Lung (tissue), 12 donors: ENCODE results near the gene LAPTM4A. TPM values are rescaled to one million over a fixed set of nuclear protein-coding genes. Genes with fewer than 3 reads are reported as not detected.

Experiments
- ATAC-seq: fragments of 200-7000 bp; cut with Tn5 transposase; one replicate; pipeline ENCODE4 v1.9.1; 2020; ENCODE audit warnings: moderate number of reproducible peaks; ENCODE audit not compliant: insufficient read depth, low FRiP score
- DNase-seq, 3 donors: peaks; one replicate each; pipeline ENCODE4 v3.0.0-alpha.2; 2013 to 2017
- H3K27ac ChIP-seq, 2 donors: one replicate each; pipeline ENCODE4 v1.5.1; 2013; ENCODE audit warnings: mild to moderate bottlenecking in 2 of 2, moderate library complexity in 2 of 2, control low read depth in 1 of 2, inconsistent platforms in 1 of 2, low read depth in 1 of 2, low read length in 1 of 2
- H3K27me3 ChIP-seq, 3 donors: one replicate each; pipeline ENCODE4 v1.5.1; 2013; ENCODE audit warnings: low read length in 2 of 3; ENCODE audit not compliant: control insufficient read depth in 3 of 3, insufficient read depth in 3 of 3
- H3K36me3 ChIP-seq, 4 donors: one replicate each; pipeline ENCODE4 v1.5.1; 2013; ENCODE audit warnings: low read length in 4 of 4, mild to moderate bottlenecking in 1 of 4, moderate library complexity in 1 of 4; ENCODE audit not compliant: control insufficient read depth in 4 of 4, insufficient read depth in 4 of 4
- H3K4me1 ChIP-seq, 5 donors: one replicate each; pipeline ENCODE4 v1.5.1; 2013; ENCODE audit warnings: low read length in 5 of 5, mild to moderate bottlenecking in 2 of 5, moderate library complexity in 1 of 5; ENCODE audit not compliant: control insufficient read depth in 5 of 5, insufficient read depth in 5 of 5
- H3K4me3 ChIP-seq: one replicate; pipeline ENCODE4 v1.5.1; 2013; ENCODE audit warnings: mild to moderate bottlenecking, control low read depth, moderate library complexity
- H3K9ac ChIP-seq, 2 donors: one replicate each; pipeline ENCODE4 v1.5.1; 2013; ENCODE audit warnings: low read length in 2 of 2, control low read depth in 1 of 2; ENCODE audit not compliant: insufficient read depth in 1 of 2
- H3K9me3 ChIP-seq, 4 donors: one replicate each; pipeline ENCODE4 v1.5.1; 2013; ENCODE audit warnings: low read length in 3 of 4, mild to moderate bottlenecking in 1 of 4, moderate library complexity in 1 of 4; ENCODE audit not compliant: control insufficient read depth in 4 of 4, insufficient read depth in 3 of 4
- WGBS, 2 donors: extraction: QIAGEN DNeasy Blood & Tissue Kit; methylation state at CpG; one replicate each; pipeline ENCODE4 v1.1.7; 2013; 5-methylcytosine and 5-hydroxymethylcytosine counted together
- polyA plus RNA-seq, 2 donors: library from polyadenylated mRNA; stranded (reverse); fragments of 200-250 nt; gene quantifications; one replicate each; pipeline ENCODE4 v1.2.1, GENCODE V29; 2013
- total RNA-seq, 2 donors: library from RNA; depleted of rRNA in 1 of 2; stranded (reverse); fragments of >200 nt in 1 of 2; gene quantifications; one replicate each; pipeline ENCODE4 v1.2.1, GENCODE V29; 2014 to 2021
- TF ChIP-seq, protein P1 (sequence below): IDR thresholded peaks from 2 replicates; pipeline ENCODE4 v1.5.1; 2012; ENCODE audit warnings: mild to moderate bottlenecking; ENCODE audit errors: control extremely low read depth, extremely low read depth
- donor health status: control.
- donor health status: control.
- donor health status: Bipolar disorder and iron deficiency.
- donor health status: healthy.
- donor health status: DM: yes; HTN: yes; CAD: no.

The LAPTM4A gene
- total and polyA plus RNA-seq, 4 donors = 155 to 236 (median 204) TPM

DNA sequence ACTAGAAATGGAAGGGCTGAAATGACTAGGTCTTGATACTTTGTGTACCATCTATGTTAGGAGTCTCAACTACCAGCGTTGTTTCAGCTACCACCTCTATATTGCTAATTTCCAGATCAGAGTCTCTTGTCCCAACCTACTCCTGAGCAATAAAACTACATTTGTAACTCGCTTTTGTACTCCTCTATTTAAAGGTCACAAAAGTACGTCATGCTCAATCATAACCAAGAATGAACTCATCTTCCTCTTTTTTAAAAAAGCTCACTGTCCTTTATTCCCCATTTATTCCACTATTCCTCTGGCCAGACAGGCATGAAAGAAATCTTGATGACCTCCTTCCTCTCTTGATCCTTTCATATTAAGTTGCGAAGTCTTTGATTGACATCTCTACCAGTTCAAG is 27.7 kb downstream of the LAPTM4A start:
- ATAC-seq (no peak), DNase-seq (no peak)
- no peaks in the 10 kb centered on the region for H3K27me3 ChIP-seq
- TF ChIP-seq, protein P1, sequence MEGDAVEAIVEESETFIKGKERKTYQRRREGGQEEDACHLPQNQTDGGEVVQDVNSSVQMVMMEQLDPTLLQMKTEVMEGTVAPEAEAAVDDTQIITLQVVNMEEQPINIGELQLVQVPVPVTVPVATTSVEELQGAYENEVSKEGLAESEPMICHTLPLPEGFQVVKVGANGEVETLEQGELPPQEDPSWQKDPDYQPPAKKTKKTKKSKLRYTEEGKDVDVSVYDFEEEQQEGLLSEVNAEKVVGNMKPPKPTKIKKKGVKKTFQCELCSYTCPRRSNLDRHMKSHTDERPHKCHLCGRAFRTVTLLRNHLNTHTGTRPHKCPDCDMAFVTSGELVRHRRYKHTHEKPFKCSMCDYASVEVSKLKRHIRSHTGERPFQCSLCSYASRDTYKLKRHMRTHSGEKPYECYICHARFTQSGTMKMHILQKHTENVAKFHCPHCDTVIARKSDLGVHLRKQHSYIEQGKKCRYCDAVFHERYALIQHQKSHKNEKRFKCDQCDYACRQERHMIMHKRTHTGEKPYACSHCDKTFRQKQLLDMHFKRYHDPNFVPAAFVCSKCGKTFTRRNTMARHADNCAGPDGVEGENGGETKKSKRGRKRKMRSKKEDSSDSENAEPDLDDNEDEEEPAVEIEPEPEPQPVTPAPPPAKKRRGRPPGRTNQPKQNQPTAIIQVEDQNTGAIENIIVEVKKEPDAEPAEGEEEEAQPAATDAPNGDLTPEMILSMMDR = no peak
- no peak overlapping the region for H3K9ac ChIP-seq
- WGBS, 2 donors = 88 to 90% methylated on average over 4 of the region's 4 CpGs
- no peak overlapping the region for H3K27ac ChIP-seq
- peaks cover 0 to 9% (median 2%) of the 10 kb centered on the region in 4 donors for H3K9me3 ChIP-seq
- H3K4me1 ChIP-seq = peaks cover 0 to 5% (median 0%) of the 10 kb centered on the region in 5 donors
- H3K4me3 ChIP-seq = no peak overlapping the region
- peaks cover 1 to 14% (median 8%) of the 10 kb centered on the region in 4 donors for H3K36me3 ChIP-seq

DNA sequence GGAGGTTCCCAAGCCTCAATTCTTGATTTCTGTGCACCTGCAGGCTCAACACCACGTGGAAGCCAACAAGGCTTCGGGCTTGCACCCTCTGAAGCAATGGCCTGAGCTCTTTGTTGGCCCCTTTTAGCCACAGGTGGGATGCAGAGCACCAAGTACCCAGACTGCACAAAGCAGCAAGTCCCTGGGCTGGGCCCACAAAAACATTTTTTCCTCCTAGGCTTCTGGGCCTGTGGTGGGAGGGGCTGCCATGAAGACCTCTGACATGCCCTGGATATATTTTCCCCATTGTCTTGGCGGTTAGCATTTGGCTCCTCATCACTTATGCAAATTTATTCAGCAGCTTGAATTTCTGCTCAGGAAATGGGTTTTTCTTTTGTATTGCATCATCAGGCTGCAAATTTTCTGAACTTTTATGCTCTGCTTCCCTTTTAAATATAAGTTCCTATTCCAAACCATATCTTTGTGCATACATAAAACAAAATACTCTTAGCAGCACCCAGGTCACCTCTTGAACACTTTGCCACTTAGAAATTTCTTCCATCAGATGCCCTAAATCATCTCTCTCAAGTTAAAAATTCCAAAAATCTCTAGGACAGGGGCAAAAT is 29.9 kb downstream of the LAPTM4A start:
- Histone ChIP-seq H3K27me3 (no peaks in the 10 kb centered on the region), H3K4me1 (no peaks in the 10 kb centered on the region), H3K27ac (no peak overlapping the region), H3K36me3 (no peaks in the 10 kb centered on the region), H3K4me3 (no peak overlapping the region), H3K9me3 (peaks cover 0 to 9% (median 2%) of the 10 kb centered on the region in 4 donors), H3K9ac (no peak overlapping the region)
- DNase-seq = no peak
- TF ChIP-seq, protein P1 = no peak
- WGBS, 2 donors = 79 to 87% methylated on average over 3 of the region's 3 CpGs
- ATAC-seq = no peak

DNA sequence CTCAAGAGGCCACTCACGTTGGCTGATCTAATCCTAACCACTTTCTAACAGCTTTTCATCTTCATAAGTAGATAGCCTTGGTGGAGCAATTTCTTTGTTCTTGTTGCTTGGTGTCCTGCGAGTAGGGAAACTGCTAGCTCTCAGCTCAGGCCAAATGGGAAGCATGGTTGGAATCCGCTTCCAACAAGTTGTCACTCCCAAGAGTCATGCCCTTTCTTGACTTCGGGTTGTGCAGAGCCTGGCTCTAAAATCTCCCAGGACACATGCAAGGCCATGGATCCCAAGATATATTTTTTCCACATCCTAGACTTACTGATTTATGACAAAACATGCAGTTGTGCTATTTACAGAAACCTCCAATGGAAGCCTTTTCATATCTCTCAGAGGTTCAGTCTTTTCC is 31.7 kb downstream of the LAPTM4A start:
- no peak overlapping the region for H3K4me3 ChIP-seq
- H3K4me1 ChIP-seq = no peaks in the 10 kb centered on the region
- TF ChIP-seq, protein P1 = no peak
- H3K27ac ChIP-seq = no peak overlapping the region
- H3K27me3 ChIP-seq = no peaks in the 10 kb centered on the region
- no peak overlapping the region for H3K9ac ChIP-seq
- DNase-seq (no peak), ATAC-seq (no peak)
- H3K9me3 ChIP-seq = peaks cover 0 to 9% (median 2%) of the 10 kb centered on the region in 4 donors
- WGBS, 2 donors = 80 to 93% methylated on average over 4 of the region's 4 CpGs
- no peaks in the 10 kb centered on the region for H3K36me3 ChIP-seq
